HG02943 (cell line): ENCODE measurements around the gene LILRB3.
"Not testable (repeated sequence)": the region's sequence is repeated elsewhere in the genome, so short reads cannot be mapped to it uniquely, and the experiment has no call there.

Experiments used
- ATAC-seq: cut with Tn5 transposase; IDR thresholded peaks from one replicate; pipeline ENCODE4 v1.9.1; 2021; ENCODE audit warnings: mild to moderate bottlenecking, low read depth, moderate library complexity; ENCODE audit not compliant: unreplicated experiment

LILRB3 gene

GRCh38 chr19:54191811-54192453 is 30.9 kb downstream of the LILRB3 start:
- ATAC-seq: no peak

- ATAC-seq: peak; percentile 21
Measured at GRCh38 chr19:54191011-54191810, 31.6 kb downstream of the LILRB3 start, which contains the start of gene TSEN34. TSS of gene TSEN34 (plus strand) at chr19:54191308. CDS start at chr19:54191365, 57 bp downstream.

- peak; percentile 46 for ATAC-seq
Measured at GRCh38 chr19:54190503-54191010, 32.2 kb downstream of the LILRB3 start.

GRCh38 chr19:54189735-54190502 is 32.9 kb downstream of the LILRB3 start:
- peak; percentile 48 for ATAC-seq

- ATAC-seq: peak; percentile 14
Measured at GRCh38 chr19:54189145-54189734, 33.6 kb downstream of the LILRB3 start, which contains the start of gene MBOAT7. TSS of gene MBOAT7 (minus strand) at chr19:54189580. CDS start at chr19:54188508, 1,072 bp downstream.

GRCh38 chr19:54188215-54188871 is 34.5 kb downstream of the LILRB3 start:
- no peak for ATAC-seq

GRCh38 chr19:54186934-54187381 is 35.8 kb downstream of the LILRB3 start:
- no peak for ATAC-seq

GRCh38 chr19:54186351-54186750 is 36.5 kb downstream of the LILRB3 start:
- ATAC-seq: no peak

- ATAC-seq: no peak
Measured at GRCh38 chr19:54183431-54183830, 39.4 kb downstream of the LILRB3 start.

GRCh38 chr19:54181894-54182293 is 40.9 kb downstream of the LILRB3 start:
- ATAC-seq: not testable (repeated sequence)

GRCh38 chr19:54180691-54181091 is 42.1 kb downstream of the LILRB3 start:
- ATAC-seq: no peak

- ATAC-seq: no peak
Measured at GRCh38 chr19:54179921-54180461, 42.8 kb downstream of the LILRB3 start.

- ATAC-seq: no peak
Measured at GRCh38 chr19:54179262-54179852, 43.5 kb downstream of the LILRB3 start.

GRCh38 chr19:54178581-54179261 is 44.1 kb downstream of the LILRB3 start:
- no peak for ATAC-seq

- no peak for ATAC-seq
Measured at GRCh38 chr19:54173951-54174834, 48.6 kb downstream of the LILRB3 start.

- ATAC-seq: no peak
Measured at GRCh38 chr19:54173359-54173699, 49.5 kb downstream of the LILRB3 start.

- ATAC-seq: no peak
Measured at GRCh38 chr19:54172471-54173358, 50.1 kb downstream of the LILRB3 start, which contains the start of gene TMC4. TSS of gene TMC4 (minus strand) at chr19:54173160. CDS start at chr19:54173117, 43 bp downstream.
